ENCODE measurements around the gene ATAD1.

Gene ATAD1

DNA sequence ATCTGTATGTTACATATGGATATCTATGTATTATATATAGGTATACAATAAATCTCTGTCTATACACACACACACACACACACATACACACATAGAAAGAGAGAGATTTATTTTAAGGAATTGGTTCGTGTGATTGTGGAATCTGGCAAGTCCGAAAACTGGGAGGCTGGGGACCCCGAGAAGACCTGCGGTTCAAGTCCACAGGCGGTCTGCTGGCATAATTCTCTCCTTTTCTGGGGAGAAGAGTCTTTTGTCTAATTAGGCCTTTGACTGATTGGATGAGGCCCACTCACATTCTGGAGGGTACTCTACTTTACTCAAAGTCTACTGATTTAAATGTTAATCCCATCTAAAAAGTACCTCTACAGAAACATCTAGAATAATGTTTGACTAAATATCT, 93.2 kb downstream of the ATAD1 start:
- Histone ChIP-seq H3K27ac (no peak overlapping the region), H3K27me3 (no peaks in the 10 kb centered on the region), H3K36me3 (peaks cover 0 to 15% (median 0%) of the 10 kb centered on the region in 3 donors), H3K9me3 (no peaks in the 10 kb centered on the region), H3K4me3 (no peak overlapping the region), H3K4me1 (no peaks in the 10 kb centered on the region)
- DNase-seq = no peak
- intact Hi-C loops (cut with DNase I; ENCODE audit: low total_unique reads) = no loop called here
- TF ChIP-seq, protein P1, sequence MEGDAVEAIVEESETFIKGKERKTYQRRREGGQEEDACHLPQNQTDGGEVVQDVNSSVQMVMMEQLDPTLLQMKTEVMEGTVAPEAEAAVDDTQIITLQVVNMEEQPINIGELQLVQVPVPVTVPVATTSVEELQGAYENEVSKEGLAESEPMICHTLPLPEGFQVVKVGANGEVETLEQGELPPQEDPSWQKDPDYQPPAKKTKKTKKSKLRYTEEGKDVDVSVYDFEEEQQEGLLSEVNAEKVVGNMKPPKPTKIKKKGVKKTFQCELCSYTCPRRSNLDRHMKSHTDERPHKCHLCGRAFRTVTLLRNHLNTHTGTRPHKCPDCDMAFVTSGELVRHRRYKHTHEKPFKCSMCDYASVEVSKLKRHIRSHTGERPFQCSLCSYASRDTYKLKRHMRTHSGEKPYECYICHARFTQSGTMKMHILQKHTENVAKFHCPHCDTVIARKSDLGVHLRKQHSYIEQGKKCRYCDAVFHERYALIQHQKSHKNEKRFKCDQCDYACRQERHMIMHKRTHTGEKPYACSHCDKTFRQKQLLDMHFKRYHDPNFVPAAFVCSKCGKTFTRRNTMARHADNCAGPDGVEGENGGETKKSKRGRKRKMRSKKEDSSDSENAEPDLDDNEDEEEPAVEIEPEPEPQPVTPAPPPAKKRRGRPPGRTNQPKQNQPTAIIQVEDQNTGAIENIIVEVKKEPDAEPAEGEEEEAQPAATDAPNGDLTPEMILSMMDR (IDR thresholded peaks at IDR 0.05) = no peak

DNA sequence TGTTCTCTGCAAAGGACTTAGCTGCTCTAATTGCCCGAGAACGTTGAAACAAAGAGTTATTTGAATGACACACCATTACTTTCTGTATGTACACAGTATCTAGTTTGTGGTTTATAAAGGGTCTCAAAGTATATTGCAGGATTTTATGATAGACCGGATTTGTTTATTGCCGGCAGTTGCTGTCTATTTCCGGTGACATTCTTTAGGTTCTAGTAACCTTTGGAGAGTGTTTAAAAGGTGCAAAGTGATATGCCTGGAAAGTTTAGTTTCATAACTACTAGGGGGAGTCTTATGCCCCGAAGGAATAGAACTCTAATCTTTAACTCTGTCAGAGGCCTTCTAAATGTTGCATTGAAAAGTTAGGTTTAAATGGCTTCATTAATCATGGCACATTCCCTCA, 94.5 kb downstream of the ATAD1 start:
- Histone ChIP-seq H3K4me1 (no peaks in the 10 kb centered on the region), H3K36me3 (peaks cover 0 to 15% (median 0%) of the 10 kb centered on the region in 3 donors), H3K9me3 (no peaks in the 10 kb centered on the region), H3K27me3 (no peaks in the 10 kb centered on the region), H3K4me3 (no peak overlapping the region), H3K27ac (no peak overlapping the region)
- no peak for DNase-seq
- TF ChIP-seq, protein P1 (IDR thresholded peaks at IDR 0.05) = no peak
- intact Hi-C loops (cut with DNase I; ENCODE audit: low total_unique reads) = no loop called here

DNA sequence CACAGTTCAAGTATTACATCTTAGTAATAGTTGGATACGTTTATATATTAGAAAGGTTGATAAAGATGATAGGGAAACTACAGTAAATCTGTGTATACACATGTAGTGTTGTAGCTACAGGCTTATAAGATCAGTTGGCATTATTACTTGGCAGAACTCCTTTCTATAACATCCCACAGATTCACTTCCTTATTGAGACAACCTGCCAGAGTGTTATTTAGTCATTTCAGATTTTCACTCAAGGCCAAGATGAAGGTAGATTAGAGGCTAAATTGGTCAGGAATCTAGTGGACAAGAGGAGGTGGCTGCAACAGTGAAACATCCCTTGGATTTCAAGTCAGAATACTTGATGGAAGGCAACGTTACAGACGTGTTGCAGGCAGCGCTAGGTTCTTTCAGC, 95.3 kb downstream of the ATAD1 start:
- Histone ChIP-seq H3K36me3 (peaks cover 0 to 13% (median 0%) of the 10 kb centered on the region in 3 donors), H3K4me1 (no peaks in the 10 kb centered on the region), H3K4me3 (no peak overlapping the region), H3K27me3 (no peaks in the 10 kb centered on the region), H3K27ac (no peak overlapping the region), H3K9me3 (no peaks in the 10 kb centered on the region)
- DNase-seq = no peak
- TF ChIP-seq, protein P1 (IDR thresholded peaks at IDR 0.05) = no peak
- intact Hi-C loops (cut with DNase I; ENCODE audit: low total_unique reads) = no loop called here

DNA sequence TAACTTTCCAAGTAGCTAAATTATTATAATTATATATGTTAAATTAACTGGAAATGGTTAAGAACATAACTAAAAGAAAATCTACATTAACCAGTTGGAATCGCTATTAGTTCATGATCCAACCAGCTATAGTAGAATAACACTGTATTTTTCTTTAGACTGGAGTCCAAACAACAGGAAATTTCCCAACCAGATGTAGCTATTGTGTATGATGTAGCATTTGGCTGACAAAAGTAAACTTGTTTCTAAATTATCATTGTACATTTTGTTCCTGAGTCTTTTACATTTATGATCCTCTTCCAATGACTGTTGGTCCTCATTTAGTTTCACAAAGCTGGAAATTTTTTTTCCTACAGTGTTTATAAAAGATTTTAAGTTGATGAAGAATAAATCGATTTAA, 96.2 kb downstream of the ATAD1 start:
- Histone ChIP-seq H3K27me3 (no peaks in the 10 kb centered on the region), H3K36me3 (peaks cover 0 to 5% (median 0%) of the 10 kb centered on the region in 3 donors), H3K9me3 (no peaks in the 10 kb centered on the region), H3K27ac (no peak overlapping the region), H3K4me1 (no peaks in the 10 kb centered on the region), H3K4me3 (no peak overlapping the region)
- intact Hi-C loops (cut with DNase I; ENCODE audit: low total_unique reads) = no loop called here
- no peak for DNase-seq
- TF ChIP-seq, protein P1 (IDR thresholded peaks at IDR 0.05) = no peak

DNA sequence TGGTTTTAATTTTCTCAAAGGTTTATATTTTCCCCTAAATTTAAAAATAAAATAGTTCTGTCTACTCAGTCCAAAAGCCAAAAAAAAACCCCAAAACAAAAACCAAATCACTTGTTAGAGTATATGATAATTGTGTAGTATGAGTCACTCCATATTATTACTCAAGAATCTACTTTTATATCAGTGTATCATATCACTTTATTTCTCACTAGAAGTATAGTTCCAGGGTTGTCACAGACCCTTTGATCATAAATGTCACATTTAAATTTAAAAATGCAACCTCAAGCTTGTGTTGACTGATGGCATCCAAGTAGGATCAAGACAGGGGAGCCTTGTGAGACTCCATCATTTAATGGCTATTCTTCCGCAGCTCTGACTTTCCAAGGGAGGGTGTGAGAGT, 97.4 kb downstream of the ATAD1 start:
- Histone ChIP-seq H3K36me3 (peaks cover 0 to 14% (median 4%) of the 10 kb centered on the region in 3 donors), H3K27ac (no peak overlapping the region), H3K4me1 (no peaks in the 10 kb centered on the region), H3K27me3 (no peaks in the 10 kb centered on the region), H3K4me3 (no peak overlapping the region), H3K9me3 (no peaks in the 10 kb centered on the region)
- intact Hi-C loops (cut with DNase I; ENCODE audit: low total_unique reads) = no loop called here
- no peak for DNase-seq
- TF ChIP-seq, protein P1 (IDR thresholded peaks at IDR 0.05) = no peak

DNA sequence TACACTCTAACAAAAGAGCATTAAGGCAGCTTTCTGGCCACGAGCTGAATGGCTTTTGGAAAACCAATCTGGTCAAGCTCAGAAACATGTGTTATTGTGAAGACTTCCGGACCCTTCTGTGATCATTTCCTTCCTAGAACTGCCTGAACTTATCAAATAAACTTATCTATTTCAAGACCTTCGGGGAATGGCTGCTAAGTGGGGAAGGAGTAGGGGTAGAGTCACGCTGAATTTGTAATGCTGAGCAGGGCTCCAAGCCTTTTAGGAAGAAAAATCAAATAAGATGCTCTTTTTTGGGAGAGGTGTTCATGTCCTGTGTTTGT, 101.7 kb downstream of the ATAD1 start:
- intact Hi-C loops (cut with DNase I; ENCODE audit: low total_unique reads) = no loop called here
- DNase-seq = no peak

More for the DNA sequence above, 101.7 kb downstream of the ATAD1 start:
- no peaks in the 10 kb centered on the region for H3K9me3 ChIP-seq
- TF ChIP-seq, protein P1 (IDR thresholded peaks at IDR 0.05) = no peak
- no peaks in the 10 kb centered on the region for H3K27me3 ChIP-seq
- no peak overlapping the region for H3K4me3 ChIP-seq
- H3K4me1 ChIP-seq = no peaks in the 10 kb centered on the region
- peaks cover 0 to 9% (median 4%) of the 10 kb centered on the region in 3 donors for H3K36me3 ChIP-seq
- H3K27ac ChIP-seq = no peak overlapping the region

Data from tibial artery (tissue), 4 donors.